GM18858 (cell line): ENCODE results near the gene PRAMEF2.
"Not testable (repeated sequence)": the region's sequence is repeated elsewhere in the genome, so short reads cannot be mapped to it uniquely, and the experiment has no call there.

Experiments used
- ATAC-seq: cut with Tn5 transposase; IDR thresholded peaks from one replicate; pipeline ENCODE4 v1.9.1; 2021; ENCODE audit not compliant: unreplicated experiment

Gene PRAMEF2, protein sequence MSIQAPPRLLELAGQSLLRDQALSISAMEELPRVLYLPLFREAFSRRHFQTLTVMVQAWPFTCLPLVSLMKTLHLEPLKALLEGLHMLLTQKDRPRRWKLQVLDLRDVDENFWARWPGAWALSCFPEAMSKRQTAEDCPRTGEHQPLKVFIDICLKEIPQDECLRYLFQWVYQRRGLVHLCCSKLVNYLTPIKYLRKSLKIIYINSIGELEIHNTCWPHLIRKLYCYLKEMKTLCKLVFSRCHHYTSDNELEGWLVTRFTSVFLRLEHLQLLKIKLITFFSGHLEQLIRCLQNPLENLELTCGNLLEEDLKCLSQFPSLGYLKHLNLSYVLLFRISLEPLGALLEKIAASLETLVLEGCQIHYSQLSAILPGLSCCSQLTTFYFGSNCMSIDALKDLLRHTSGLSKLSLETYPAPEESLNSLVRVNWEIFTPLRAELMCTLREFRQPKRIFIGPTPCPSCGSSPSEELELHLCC

GRCh38 chr1:12856786-12857185, at the start of gene PRAMEF2:
TSS of gene PRAMEF2 (plus strand) at chr1:12857086. CDS start at chr1:12859010, 1,924 bp downstream.
- not testable (repeated sequence) for ATAC-seq

DNA sequence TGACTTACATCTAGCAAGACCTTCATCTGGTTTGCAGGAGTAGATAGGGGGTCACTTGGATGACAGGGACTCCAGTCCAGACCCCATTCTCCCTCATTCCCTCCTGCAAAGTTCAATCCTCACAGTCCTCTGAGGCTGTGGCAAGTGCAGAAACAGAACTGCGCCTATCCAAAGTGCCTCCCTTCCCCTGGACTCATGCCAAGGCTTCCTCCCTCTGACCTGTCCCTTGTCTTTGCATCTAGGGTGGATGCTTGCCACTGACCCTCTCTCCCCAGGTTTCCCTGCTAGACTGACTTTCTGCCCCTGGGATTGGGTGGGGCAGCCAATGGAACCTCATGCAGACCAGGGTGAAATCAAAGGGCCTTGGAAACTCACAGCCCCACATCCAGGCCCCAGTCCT, 47.0 kb upstream of the PRAMEF2 start:
- ATAC-seq, result no peak

GRCh38 chr1:12810691-12811408, 46.0 kb upstream of the PRAMEF2 start:
- no peak for ATAC-seq

- ATAC-seq, result no peak
Observed at GRCh38 chr1:12811409-12811784, 45.5 kb upstream of the PRAMEF2 start.

DNA sequence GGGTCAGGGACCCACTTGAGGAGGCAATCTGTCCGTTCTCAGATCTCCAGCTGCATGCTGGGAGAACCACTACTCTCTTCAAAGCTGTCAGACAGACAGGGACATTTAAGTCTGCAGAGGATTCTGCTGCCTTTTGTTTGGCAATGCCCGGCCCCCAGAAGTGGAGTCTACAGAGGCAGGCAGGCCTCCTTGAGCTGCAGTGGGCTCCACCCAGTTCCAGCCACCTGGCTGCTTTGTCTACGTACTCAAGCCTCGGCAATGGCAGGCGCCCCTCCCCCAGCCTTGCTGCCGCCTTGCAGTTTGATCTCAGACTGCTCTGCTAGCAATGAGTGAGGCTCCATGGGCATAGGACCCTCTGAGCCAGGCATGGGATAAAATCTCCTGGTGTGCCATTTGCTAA, 37.8 kb upstream of the PRAMEF2 start:
- ATAC-seq, result not testable (repeated sequence)

DNA sequence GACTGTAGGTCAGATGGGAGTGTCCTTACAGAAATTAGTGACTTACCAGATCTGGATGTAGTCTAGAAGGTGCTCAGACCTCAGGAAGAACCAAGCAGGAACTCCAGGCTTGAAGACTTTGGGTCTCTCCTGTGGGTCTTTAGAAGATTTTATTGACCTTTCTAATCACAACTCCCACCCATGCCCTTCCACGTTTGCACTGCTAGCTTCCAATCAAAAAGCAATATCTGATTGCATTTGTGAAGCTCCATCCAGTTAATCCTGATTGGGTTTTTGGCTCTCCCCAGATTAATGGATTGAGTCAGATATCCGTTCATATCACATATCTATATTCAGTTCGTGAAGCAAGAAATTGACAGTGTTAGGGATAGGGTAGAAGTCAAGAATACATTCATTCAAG, 25.6 kb upstream of the PRAMEF2 start, which contains the start of gene PRAMEF11:
Gene PRAMEF11, minus strand, starts transcription at position 101 of the 400 bp plus-strand sequence. CDS start 2,621 bp downstream, outside the sequence.
- ATAC-seq, result not testable (repeated sequence)

GRCh38 chr1:12833251-12833650, 23.6 kb upstream of the PRAMEF2 start:
- ATAC-seq, result not testable (repeated sequence)

GRCh38 chr1:12848620-12849019, 8.3 kb upstream of the PRAMEF2 start, which contains the start of gene HNRNPCL1:
TSS of gene HNRNPCL1 (minus strand) at chr1:12848720. CDS start at chr1:12848289, 431 bp downstream.
- not testable (repeated sequence) for ATAC-seq

DNA sequence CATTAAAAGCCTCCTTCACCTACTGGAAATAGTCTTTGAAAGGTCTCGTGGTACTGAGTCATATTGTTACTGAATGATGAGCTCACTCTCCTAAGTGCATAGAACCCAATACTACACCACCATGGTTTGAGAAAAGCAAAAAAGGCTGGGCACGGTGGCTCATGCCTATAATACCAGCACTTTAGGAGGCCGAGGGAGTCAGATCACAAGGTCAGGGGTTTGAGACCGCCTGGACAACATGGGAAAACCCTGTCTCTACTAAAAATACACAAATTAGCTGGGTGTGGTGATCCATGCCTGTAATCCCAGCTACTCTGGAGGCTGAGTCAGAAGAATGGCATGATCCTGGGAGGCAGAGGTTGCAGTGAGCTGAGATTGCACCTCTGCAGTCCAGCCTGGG, 5.1 kb upstream of the PRAMEF2 start:
- ATAC-seq, result no peak

DNA sequence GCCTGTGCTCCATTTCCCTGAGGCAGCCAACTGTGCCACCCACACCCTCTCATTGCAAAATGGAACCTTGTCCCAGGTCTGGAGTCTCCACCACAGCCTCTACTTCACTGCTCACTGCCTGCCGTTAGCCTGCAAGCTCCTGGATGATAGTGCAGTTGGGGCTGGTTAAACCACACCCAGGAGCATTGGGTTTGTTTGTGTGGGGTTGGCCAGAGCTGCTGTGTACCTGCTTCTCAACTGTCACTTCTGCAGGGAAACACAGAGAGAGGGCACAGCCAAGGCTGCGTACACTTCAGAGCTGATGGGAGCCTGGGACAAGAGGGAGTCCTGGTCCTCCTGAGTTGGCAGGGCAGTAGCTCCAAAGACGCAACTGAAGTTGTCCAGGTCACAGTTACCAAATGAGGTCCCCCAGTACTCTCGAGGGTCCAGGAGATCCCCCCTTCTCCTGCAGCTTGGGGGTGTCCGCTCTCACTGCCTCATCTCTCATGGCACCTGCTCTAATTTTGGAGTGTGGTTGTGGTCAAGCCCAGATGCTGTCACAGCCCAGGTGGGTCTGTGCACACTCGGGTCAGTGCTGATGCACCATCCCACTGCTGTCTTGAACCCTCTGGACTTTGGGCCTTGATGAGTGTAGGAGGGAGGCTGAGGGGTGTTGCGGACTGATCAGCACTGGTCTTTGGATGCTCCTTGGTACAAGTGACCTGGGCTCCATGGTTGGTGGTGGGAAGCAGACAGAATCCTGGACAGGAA, 6.4 kb downstream of the PRAMEF2 start:
- ATAC-seq, result not testable (repeated sequence)

DNA sequence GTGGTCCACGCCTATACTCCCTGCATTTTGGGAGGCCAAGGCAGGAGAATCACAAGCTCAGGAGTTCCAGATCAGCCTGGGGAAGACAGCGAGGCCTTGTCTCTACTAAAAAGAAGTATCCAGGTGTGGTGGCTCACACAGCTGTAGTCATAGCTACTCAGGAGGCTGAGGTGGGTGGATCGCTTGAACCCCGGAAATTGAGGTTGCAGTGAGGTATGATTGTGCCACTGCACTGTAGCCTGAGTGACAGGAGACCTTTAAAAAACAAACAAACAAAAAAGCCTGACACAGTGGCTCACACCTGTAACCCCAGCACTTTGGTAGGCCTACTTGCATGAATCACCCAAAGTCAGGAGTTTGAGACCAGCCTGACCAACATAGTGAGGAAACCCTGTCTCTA, 21.6 kb downstream of the PRAMEF2 start:
- not testable (repeated sequence) for ATAC-seq

DNA sequence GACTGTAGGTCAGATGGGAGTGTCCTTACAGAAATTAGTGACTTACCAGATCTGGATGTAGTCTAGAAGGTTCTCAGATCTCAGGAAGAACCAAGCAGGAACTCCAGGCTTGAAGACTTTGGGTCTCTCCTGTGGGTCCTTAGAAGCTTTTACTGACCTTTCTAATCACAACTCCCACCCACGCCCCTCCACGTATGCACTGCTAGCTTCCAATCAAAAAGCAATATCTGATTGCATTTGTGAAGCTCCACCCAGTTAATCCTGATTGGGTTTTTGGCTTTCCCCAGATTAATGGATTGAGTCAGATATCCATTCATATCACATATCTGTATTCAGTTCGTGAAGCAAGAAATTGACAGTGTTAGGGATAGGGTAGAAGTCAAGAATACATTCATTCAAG, 29.2 kb downstream of the PRAMEF2 start, which contains the start of gene PRAMEF4:
Gene PRAMEF4, minus strand, starts transcription at position 101 of the 400 bp plus-strand sequence. CDS start 2,807 bp downstream, outside the sequence.
- ATAC-seq, result not testable (repeated sequence)

DNA sequence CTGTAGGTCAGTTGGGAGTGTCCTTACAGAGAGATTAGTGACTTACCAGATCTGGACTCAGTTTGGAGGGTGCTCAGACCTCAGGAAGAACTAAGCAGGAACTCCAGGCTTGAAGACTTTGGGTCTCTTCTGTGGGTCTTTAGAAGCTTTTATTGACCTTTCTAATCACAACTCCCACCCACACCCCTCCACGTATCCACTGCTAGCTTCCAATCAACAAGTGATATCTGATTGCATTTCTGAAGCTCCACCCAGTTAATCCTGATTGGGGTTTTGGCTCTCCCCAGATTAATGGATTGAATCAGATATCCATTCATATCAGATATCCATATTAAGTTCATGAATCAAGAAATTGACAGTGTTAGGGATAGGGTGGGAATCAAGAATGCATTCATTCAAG, 41.3 kb downstream of the PRAMEF2 start, which contains the start of gene PRAMEF10:
Gene PRAMEF10, minus strand, starts transcription at position 101 of the 400 bp plus-strand sequence. CDS start 2,423 bp downstream, outside the sequence.
- ATAC-seq, result not testable (repeated sequence)

GRCh38 chr1:12899186-12899585, 42.3 kb downstream of the PRAMEF2 start:
- not testable (repeated sequence) for ATAC-seq

DNA sequence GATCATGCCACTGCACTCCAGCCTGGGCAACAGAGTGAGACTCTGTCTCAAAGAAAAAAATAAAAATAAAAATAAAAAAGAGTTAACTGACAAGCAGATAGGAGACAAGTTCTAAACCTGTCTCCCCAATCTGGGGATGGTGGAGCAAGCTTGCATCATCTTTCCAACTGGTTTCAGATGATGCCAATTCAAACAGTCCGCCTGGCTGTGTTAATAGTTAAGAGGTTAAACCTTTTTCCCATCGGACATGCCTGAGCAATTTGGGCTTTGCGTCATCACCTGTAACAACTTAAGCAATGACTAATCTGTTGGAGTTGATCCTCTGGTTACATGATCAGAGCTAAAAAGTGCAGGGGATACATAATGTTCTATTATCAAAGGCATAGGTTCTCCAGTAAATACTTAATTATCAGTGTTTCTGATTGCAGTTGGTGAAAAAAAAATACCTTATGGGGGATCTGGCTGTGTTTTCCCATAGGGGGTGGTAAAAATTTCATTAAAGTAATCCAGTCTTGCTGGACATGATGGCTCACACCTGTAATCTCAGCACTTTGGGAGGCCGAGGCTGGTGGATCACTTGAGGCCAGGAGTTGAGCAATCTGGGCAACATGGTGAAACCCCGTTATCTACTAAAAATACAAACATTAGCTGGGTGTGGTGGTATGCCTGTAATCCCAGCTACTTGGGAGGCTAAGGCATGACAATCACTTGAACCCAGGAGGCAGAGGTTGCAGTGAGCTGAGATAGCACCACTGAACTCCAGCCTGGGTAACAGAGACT, 47.1 kb downstream of the PRAMEF2 start:
- ATAC-seq, result not testable (repeated sequence)
